ENCODE results near the gene SORCS3.

The SORCS3 gene

GRCh38 chr10:105262666-105263065, 621.6 kb downstream of the SORCS3 start:
- DNase-seq (ENCODE audit: extremely low read depth, low read depth) = no peak
- TF ChIP-seq, protein P1, sequence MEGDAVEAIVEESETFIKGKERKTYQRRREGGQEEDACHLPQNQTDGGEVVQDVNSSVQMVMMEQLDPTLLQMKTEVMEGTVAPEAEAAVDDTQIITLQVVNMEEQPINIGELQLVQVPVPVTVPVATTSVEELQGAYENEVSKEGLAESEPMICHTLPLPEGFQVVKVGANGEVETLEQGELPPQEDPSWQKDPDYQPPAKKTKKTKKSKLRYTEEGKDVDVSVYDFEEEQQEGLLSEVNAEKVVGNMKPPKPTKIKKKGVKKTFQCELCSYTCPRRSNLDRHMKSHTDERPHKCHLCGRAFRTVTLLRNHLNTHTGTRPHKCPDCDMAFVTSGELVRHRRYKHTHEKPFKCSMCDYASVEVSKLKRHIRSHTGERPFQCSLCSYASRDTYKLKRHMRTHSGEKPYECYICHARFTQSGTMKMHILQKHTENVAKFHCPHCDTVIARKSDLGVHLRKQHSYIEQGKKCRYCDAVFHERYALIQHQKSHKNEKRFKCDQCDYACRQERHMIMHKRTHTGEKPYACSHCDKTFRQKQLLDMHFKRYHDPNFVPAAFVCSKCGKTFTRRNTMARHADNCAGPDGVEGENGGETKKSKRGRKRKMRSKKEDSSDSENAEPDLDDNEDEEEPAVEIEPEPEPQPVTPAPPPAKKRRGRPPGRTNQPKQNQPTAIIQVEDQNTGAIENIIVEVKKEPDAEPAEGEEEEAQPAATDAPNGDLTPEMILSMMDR (IDR thresholded peaks at IDR 0.05; ENCODE audit: low read depth, low read length, missing control alignments) = no peak
- no peak overlapping the region for H3K4me3 ChIP-seq (replicated peaks; ENCODE audit: low read depth, low read length)

- TF ChIP-seq, protein P1 (IDR thresholded peaks at IDR 0.05; ENCODE audit: low read depth, low read length, missing control alignments) = no peak
- DNase-seq (ENCODE audit: extremely low read depth, low read depth) = no peak
These were observed 626.0 kb downstream of the SORCS3 start for GRCh38 chr10:105266966-105267539.

DNA sequence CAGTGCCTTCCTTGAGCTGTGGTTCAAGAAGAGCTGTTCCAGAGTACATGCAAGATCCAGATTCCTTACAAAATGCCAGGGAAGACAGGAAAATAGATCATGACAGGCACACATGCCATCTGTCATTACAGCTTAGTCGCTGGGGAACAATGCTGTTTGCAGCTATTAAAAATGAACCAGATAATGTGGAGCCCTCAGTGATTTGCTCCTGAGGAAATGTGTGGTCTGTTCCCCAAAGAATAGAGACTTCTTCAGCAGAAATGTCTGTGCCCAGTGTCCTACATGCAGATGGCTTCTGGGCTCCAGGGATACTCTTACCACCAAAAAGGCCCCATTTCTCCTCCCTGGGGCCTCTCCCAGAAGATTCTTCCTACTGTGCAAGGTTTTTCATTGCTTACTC, 627.9 kb downstream of the SORCS3 start:
- no peak overlapping the region for H3K4me3 ChIP-seq (replicated peaks; ENCODE audit: low read depth, low read length)
- TF ChIP-seq, protein P1 (IDR thresholded peaks at IDR 0.05; ENCODE audit: low read depth, low read length, missing control alignments) = no peak
- DNase-seq (ENCODE audit: extremely low read depth, low read depth) = no peak

More at GRCh38 chr10:105266966-105267539, 626.0 kb downstream of the SORCS3 start:
- H3K4me3 ChIP-seq (replicated peaks; ENCODE audit: low read depth, low read length) = no peak overlapping the region

DNA sequence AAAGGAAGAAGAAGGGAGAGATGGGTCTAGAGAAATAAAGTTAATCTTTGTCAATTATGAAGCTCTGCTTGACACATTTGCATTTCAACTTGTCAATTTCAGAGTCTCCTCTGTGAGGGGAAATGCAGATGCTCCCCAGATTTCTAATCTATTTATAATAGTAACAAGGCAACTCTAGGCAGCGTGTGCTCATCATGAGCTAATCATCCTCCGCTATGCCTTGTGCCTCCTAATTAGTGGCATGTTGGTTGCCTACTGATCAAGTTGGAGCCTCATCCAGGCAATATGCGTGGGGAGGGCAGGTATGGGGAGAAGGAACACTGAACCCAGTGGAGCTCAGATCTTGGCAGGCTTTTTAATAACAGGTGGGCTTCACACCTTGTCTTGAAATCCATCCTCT, 628.6 kb downstream of the SORCS3 start:
- TF ChIP-seq, protein P1 (IDR thresholded peaks at IDR 0.05; ENCODE audit: low read depth, low read length, missing control alignments) = no peak
- DNase-seq (ENCODE audit: extremely low read depth, low read depth) = no peak
- H3K4me3 ChIP-seq (replicated peaks; ENCODE audit: low read depth, low read length) = no peak overlapping the region

DNA sequence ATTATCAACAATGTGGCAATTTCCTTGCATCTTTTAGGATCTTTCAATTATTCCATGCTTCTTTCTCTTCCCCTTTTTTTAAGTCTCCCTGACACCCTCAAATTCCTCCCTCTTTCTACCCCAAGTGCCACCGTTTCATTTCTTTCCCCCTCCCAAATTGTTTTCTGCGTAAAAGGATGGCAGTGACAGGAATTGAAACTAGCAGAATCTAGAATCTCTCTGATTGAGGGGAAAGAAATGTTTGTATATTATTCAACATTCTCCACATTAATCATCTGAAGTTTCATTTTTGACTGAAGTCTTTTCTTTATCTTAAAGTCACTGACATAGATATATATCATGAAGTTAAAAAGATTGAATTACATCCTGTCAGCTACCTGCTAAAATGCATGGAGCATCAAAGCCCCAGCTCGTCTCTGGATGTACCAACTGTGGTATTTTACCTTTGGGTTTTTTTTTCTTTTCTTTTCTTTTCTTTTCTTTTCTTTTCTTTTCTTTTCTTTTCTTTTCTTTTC, 633.5 kb downstream of the SORCS3 start:
- H3K4me3 ChIP-seq (replicated peaks; ENCODE audit: low read depth, low read length) = no peak overlapping the region
- TF ChIP-seq, protein P1 (IDR thresholded peaks at IDR 0.05; ENCODE audit: low read depth, low read length, missing control alignments) = no peak

GRCh38 chr10:105278439-105278838, 637.3 kb downstream of the SORCS3 start:
- no peak for DNase-seq (ENCODE audit: extremely low read depth, low read depth)
- TF ChIP-seq, protein P1 (IDR thresholded peaks at IDR 0.05; ENCODE audit: low read depth, low read length, missing control alignments) = no peak
- no peak overlapping the region for H3K4me3 ChIP-seq (replicated peaks; ENCODE audit: low read depth, low read length)

More for the DNA sequence above, 633.5 kb downstream of the SORCS3 start:
- no peak for DNase-seq (ENCODE audit: extremely low read depth, low read depth)

GRCh38 chr10:105279101-105279500, 638.0 kb downstream of the SORCS3 start:
- DNase-seq (ENCODE audit: extremely low read depth, low read depth) = no peak
- TF ChIP-seq, protein P1 (IDR thresholded peaks at IDR 0.05; ENCODE audit: low read depth, low read length, missing control alignments) = no peak
- no peak overlapping the region for H3K4me3 ChIP-seq (replicated peaks; ENCODE audit: low read depth, low read length)

All from HFF-Myc (cell line).